ENCODE measurements around the gene ATL2.
"Not testable (repeated sequence)": the region's sequence is repeated elsewhere in the genome, so short reads cannot be mapped to it uniquely, and the experiment has no call there.

Gene ATL2

GRCh38 chr2:38319240-38319639, 57.8 kb downstream of the ATL2 start:
- not testable (repeated sequence) for H3K27me3 ChIP-seq (ENCODE audit: low read depth, low read length); H3K9me3 ChIP-seq (ENCODE audit: control insufficient read depth in 1 of 2, low read length in 2 of 2); H3K4me3 ChIP-seq (ENCODE audit: low read depth in 1 of 2, low read length in 2 of 2); H3K27ac ChIP-seq (ENCODE audit: low read length)
- peaks cover 0 to 21% of the 10 kb centered on the region in 2 donors for H3K4me1 ChIP-seq (ENCODE audit: control insufficient read depth in 1 of 2, insufficient read depth in 2 of 2, low read length in 2 of 2)
- H3K36me3 ChIP-seq (ENCODE audit: control insufficient read depth in 1 of 2, insufficient read depth in 2 of 2, low read length in 2 of 2), result peaks cover 11 to 13% of the 10 kb centered on the region in 2 donors

- no peaks in the 10 kb centered on the region for H3K27me3 ChIP-seq (ENCODE audit: low read depth, low read length)
- H3K4me3 ChIP-seq (ENCODE audit: low read depth in 1 of 2, low read length in 2 of 2), result no peak overlapping the region
- H3K27ac ChIP-seq (ENCODE audit: low read length), result no peak overlapping the region
- peaks cover 11 to 26% of the 10 kb centered on the region in 2 donors for H3K36me3 ChIP-seq (ENCODE audit: control insufficient read depth in 1 of 2, insufficient read depth in 2 of 2, low read length in 2 of 2)
- H3K9me3 ChIP-seq (ENCODE audit: control insufficient read depth in 1 of 2, low read length in 2 of 2), result no peaks in the 10 kb centered on the region
- peaks cover 0 to 16% of the 10 kb centered on the region in 2 donors for H3K4me1 ChIP-seq (ENCODE audit: control insufficient read depth in 1 of 2, insufficient read depth in 2 of 2, low read length in 2 of 2)
Measured at GRCh38 chr2:38317725-38318124, 59.3 kb downstream of the ATL2 start.

- Histone ChIP-seq H3K36me3 (ENCODE audit: control insufficient read depth in 1 of 2, insufficient read depth in 2 of 2, low read length in 2 of 2) (peaks cover 18 to 30% of the 10 kb centered on the region in 2 donors), H3K4me1 (ENCODE audit: control insufficient read depth in 1 of 2, insufficient read depth in 2 of 2, low read length in 2 of 2) (peaks cover 0 to 16% of the 10 kb centered on the region in 2 donors), H3K4me3 (ENCODE audit: low read depth in 1 of 2, low read length in 2 of 2) (no peak overlapping the region), H3K9me3 (ENCODE audit: control insufficient read depth in 1 of 2, low read length in 2 of 2) (no peaks in the 10 kb centered on the region), H3K27me3 (ENCODE audit: low read depth, low read length) (no peaks in the 10 kb centered on the region), H3K27ac (ENCODE audit: low read length) (no peak overlapping the region)
Measured at GRCh38 chr2:38315707-38316333, 61.3 kb downstream of the ATL2 start.

- peaks cover 0 to 1% of the 10 kb centered on the region in 2 donors for H3K4me1 ChIP-seq (ENCODE audit: control insufficient read depth in 1 of 2, insufficient read depth in 2 of 2, low read length in 2 of 2)
- H3K27ac ChIP-seq (ENCODE audit: low read length), result no peak overlapping the region
- H3K27me3 ChIP-seq (ENCODE audit: low read depth, low read length), result no peaks in the 10 kb centered on the region
- no peaks in the 10 kb centered on the region for H3K9me3 ChIP-seq (ENCODE audit: control insufficient read depth in 1 of 2, low read length in 2 of 2)
- H3K4me3 ChIP-seq (ENCODE audit: low read depth in 1 of 2, low read length in 2 of 2), result no peak overlapping the region
- H3K36me3 ChIP-seq (ENCODE audit: control insufficient read depth in 1 of 2, insufficient read depth in 2 of 2, low read length in 2 of 2), result peaks cover 18 to 23% of the 10 kb centered on the region in 2 donors
Measured at GRCh38 chr2:38308821-38309220, 68.3 kb downstream of the ATL2 start.

- Histone ChIP-seq H3K9me3 (ENCODE audit: control insufficient read depth in 1 of 2, low read length in 2 of 2) (no peaks in the 10 kb centered on the region), H3K27me3 (ENCODE audit: low read depth, low read length) (no peaks in the 10 kb centered on the region), H3K4me3 (ENCODE audit: low read depth in 1 of 2, low read length in 2 of 2) (no peak overlapping the region), H3K4me1 (ENCODE audit: control insufficient read depth in 1 of 2, insufficient read depth in 2 of 2, low read length in 2 of 2) (peaks cover 0 to 24% of the 10 kb centered on the region in 2 donors), H3K27ac (ENCODE audit: low read length) (no peak overlapping the region), H3K36me3 (ENCODE audit: control insufficient read depth in 1 of 2, insufficient read depth in 2 of 2, low read length in 2 of 2) (peaks cover 28 to 40% of the 10 kb centered on the region in 2 donors)
Measured at GRCh38 chr2:38301969-38302702, 74.9 kb downstream of the ATL2 start.

GRCh38 chr2:38301340-38301968, 75.6 kb downstream of the ATL2 start:
- Histone ChIP-seq H3K36me3 (ENCODE audit: control insufficient read depth in 1 of 2, insufficient read depth in 2 of 2, low read length in 2 of 2) (peaks cover 30 to 44% of the 10 kb centered on the region in 2 donors), H3K27me3 (ENCODE audit: low read depth, low read length) (no peaks in the 10 kb centered on the region), H3K27ac (ENCODE audit: low read length) (no peak overlapping the region)

DNA sequence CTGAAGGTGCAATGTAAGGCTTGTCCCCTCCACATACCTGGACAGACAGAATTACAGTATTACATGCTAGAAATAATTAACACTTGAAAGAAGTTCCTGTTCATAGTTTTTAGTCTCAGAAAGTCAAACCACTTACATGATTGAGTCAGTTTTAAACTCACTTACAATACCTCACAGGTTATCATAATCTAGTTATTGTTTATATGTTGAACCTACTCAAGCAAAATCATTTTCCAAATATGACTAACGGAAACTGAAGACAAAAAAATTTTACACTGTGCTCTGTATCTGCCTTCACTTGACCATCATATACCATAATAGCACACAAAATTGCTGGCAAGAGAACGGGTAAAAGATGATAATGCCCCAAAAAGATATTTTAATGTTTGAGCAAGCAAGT, 78.5 kb downstream of the ATL2 start:
- Histone ChIP-seq H3K4me1 (ENCODE audit: control insufficient read depth in 1 of 2, insufficient read depth in 2 of 2, low read length in 2 of 2) (peaks cover 0 to 25% of the 10 kb centered on the region in 2 donors), H3K9me3 (ENCODE audit: control insufficient read depth in 1 of 2, low read length in 2 of 2) (no peaks in the 10 kb centered on the region), H3K27ac (ENCODE audit: low read length) (no peak overlapping the region), H3K4me3 (ENCODE audit: low read depth in 1 of 2, low read length in 2 of 2) (no peak overlapping the region), H3K27me3 (ENCODE audit: low read depth, low read length) (no peaks in the 10 kb centered on the region), H3K36me3 (ENCODE audit: control insufficient read depth in 1 of 2, insufficient read depth in 2 of 2, low read length in 2 of 2) (peaks cover 42 to 49% of the 10 kb centered on the region in 2 donors)

More at GRCh38 chr2:38301340-38301968, 75.6 kb downstream of the ATL2 start:
- H3K4me1 ChIP-seq (ENCODE audit: control insufficient read depth in 1 of 2, insufficient read depth in 2 of 2, low read length in 2 of 2), result peaks cover 0 to 24% of the 10 kb centered on the region in 2 donors
- H3K9me3 ChIP-seq (ENCODE audit: control insufficient read depth in 1 of 2, low read length in 2 of 2), result no peaks in the 10 kb centered on the region
- no peak overlapping the region for H3K4me3 ChIP-seq (ENCODE audit: low read depth in 1 of 2, low read length in 2 of 2)

GRCh38 chr2:38296197-38296780, 80.8 kb downstream of the ATL2 start:
- no peaks in the 10 kb centered on the region for H3K9me3 ChIP-seq (ENCODE audit: control insufficient read depth in 1 of 2, low read length in 2 of 2)
- H3K4me3 ChIP-seq (ENCODE audit: low read depth in 1 of 2, low read length in 2 of 2), result no peak overlapping the region
- no peak overlapping the region for H3K27ac ChIP-seq (ENCODE audit: low read length)
- H3K27me3 ChIP-seq (ENCODE audit: low read depth, low read length), result no peaks in the 10 kb centered on the region
- peaks cover 0 to 5% of the 10 kb centered on the region in 2 donors for H3K4me1 ChIP-seq (ENCODE audit: control insufficient read depth in 1 of 2, insufficient read depth in 2 of 2, low read length in 2 of 2)
- H3K36me3 ChIP-seq (ENCODE audit: control insufficient read depth in 1 of 2, insufficient read depth in 2 of 2, low read length in 2 of 2), result peaks cover 36% of the 10 kb centered on the region in 2 donors

DNA sequence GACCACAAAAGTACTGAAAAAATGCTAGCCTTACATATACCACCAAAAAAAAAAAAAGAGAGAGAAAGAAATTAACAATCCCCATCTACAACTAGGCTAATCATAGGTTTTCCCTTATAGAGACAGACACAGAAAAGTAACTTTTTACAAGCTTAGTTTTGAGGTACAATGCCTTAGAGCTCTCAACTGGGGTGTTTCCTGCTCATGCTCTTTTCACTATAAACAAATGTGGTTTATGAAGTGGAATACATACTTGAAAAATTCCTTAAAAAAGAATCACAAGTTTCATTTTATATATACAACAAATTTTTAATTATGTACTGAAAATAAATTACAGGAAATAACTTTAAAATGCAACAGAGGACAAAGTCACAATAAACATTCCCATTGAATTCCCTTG, 82.5 kb downstream of the ATL2 start:
- no peak overlapping the region for H3K4me3 ChIP-seq (ENCODE audit: low read depth in 1 of 2, low read length in 2 of 2)
- H3K9me3 ChIP-seq (ENCODE audit: control insufficient read depth in 1 of 2, low read length in 2 of 2), result no peaks in the 10 kb centered on the region

DNA sequence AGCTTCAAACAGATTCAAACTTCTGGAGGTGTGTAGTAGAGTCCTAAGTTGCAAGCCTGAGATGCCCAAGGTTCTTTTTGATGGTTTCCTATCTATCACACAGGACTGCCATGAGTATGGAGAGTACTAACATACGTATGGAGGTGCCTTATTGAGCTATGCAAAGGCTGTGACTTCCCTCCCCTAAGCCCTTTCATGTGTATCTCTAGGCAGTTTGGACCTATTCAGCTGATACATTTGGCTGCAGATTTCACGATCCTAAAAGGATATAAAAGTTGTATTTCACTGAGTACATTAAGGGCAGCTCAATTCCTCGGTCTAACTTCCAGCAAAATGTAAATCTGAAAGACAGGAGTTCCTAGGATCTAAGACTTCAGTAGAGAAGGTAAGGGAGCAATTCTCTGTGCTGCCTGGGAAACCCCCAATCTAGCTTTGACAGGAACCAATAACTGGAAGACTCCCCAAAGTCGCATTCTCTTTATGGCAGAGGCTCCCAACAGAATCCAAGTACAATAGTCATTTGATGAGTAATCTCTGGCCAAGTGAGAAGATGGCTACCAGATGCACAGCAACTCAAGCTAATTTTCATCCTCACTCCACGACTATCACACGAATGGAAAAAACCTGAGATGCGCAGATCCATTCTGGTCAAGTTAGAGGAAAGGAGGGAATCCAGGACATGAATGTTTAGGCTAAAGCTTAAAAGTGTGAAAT, 83.8 kb downstream of the ATL2 start:
- peaks cover 20 to 26% of the 10 kb centered on the region in 2 donors for H3K36me3 ChIP-seq (ENCODE audit: control insufficient read depth in 1 of 2, insufficient read depth in 2 of 2, low read length in 2 of 2)
- no peaks in the 10 kb centered on the region for H3K9me3 ChIP-seq (ENCODE audit: control insufficient read depth in 1 of 2, low read length in 2 of 2)
- H3K4me3 ChIP-seq (ENCODE audit: low read depth in 1 of 2, low read length in 2 of 2), result no peak overlapping the region
- H3K4me1 ChIP-seq (ENCODE audit: control insufficient read depth in 1 of 2, insufficient read depth in 2 of 2, low read length in 2 of 2), result peaks cover 0 to 5% of the 10 kb centered on the region in 2 donors
- H3K27me3 ChIP-seq (ENCODE audit: low read depth, low read length), result no peaks in the 10 kb centered on the region
- H3K27ac ChIP-seq (ENCODE audit: low read length), result no peak overlapping the region

More for the DNA sequence above, 82.5 kb downstream of the ATL2 start:
- Histone ChIP-seq H3K27me3 (ENCODE audit: low read depth, low read length) (no peaks in the 10 kb centered on the region), H3K27ac (ENCODE audit: low read length) (no peak overlapping the region), H3K4me1 (ENCODE audit: control insufficient read depth in 1 of 2, insufficient read depth in 2 of 2, low read length in 2 of 2) (peaks cover 0 to 5% of the 10 kb centered on the region in 2 donors), H3K36me3 (ENCODE audit: control insufficient read depth in 1 of 2, insufficient read depth in 2 of 2, low read length in 2 of 2) (peaks cover 30% of the 10 kb centered on the region in 2 donors)
